OCI-LY1 (cell line): Measurements from ENCODE around the gene PRDM1.

Source experiments
- CTCF ChIP-seq: fragments of 200-600 bp; sonication (generic), shearing (Covaris generic); IDR thresholded peaks from 2 replicates; pipeline ENCODE4 v1.5.1; 2017; ENCODE audit warnings: mild to moderate bottlenecking, antibody characterized with exemption, low read length, moderate library complexity, mixed read lengths
- EZH2 ChIP-seq: fragments of 200-600 bp; sonication (generic), shearing (Covaris generic); IDR thresholded peaks from 2 replicates; pipeline ENCODE4 v1.8.0; 2017; ENCODE audit warnings: borderline replicate concordance, mixed run types, mild to moderate bottlenecking, antibody characterized with exemption, low read length, moderate library complexity, mixed read lengths

- TF ChIP-seq CTCF (no peak), EZH2 (no peak)
These were observed 10.0 kb upstream of the PRDM1 start for GRCh38 chr6:106076139-106076538.
